Measurements from ENCODE around the gene BBS9. TPM values are rescaled to one million over a fixed set of nuclear protein-coding genes. Genes with fewer than 3 reads are reported as not detected.

The BBS9 gene
- total RNA-seq, 1 experiment from 2014 or later: 9.4 TPM

DNA sequence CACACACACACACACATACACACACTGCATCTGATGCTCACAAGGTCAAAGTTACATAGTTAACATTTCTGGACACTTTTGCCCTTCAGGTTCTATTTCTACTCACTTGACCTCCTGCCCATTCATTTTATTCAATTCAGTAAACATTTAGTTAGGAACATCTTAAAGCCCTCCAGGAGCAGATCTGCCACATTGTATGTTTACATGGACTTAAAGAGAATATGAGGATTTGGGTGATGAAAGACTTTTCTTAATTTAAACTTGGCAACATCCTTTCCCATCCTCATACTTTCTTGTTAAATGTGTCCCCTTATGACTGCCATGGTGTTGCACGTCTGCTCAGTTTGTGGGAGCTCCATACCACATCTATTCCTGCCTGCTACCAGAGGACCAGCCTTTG, 453.2 kb downstream of the BBS9 start:
- H3K36me3 Mint-ChIP-seq (ENCODE audit: insufficient read depth, unreplicated experiment): no peaks in the 10 kb centered on the region

DNA sequence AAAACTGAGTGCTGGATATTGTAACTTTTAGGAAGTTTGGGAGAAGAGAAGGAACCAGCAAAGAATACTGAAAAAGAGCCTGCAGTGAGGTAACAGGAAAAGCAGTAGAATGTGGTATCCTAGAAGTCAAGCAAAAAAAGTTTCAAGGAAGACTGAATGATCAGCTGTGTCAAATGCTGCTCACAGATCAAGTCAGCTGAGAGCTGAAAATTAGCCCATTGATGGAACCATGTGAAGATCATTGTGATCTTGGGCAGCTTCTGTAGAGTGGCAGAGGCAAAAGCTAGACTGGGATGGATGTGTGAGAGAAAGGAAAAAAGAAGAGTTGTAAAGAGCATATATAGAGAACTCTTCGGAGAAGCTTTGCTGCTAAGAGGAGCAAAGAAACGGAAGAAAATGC, 460.5 kb downstream of the BBS9 start:
- H3K9me3 Mint-ChIP-seq (ENCODE audit: low read depth, unreplicated experiment): no peaks in the 10 kb centered on the region
- no peaks in the 10 kb centered on the region for H3K36me3 Mint-ChIP-seq (ENCODE audit: insufficient read depth, unreplicated experiment)
- DNase-seq: no peak
- no peak overlapping the region for H3K4me3 Mint-ChIP-seq (ENCODE audit: low read depth, unreplicated experiment)
- H3K4me1 Mint-ChIP-seq (ENCODE audit: low read depth, unreplicated experiment): no peaks in the 10 kb centered on the region
- no peak overlapping the region for H3K27ac Mint-ChIP-seq (ENCODE audit: unreplicated experiment)
- no TSS peak for BruUV-seq (replicated peaks)
- CTCF ChIA-PET: interaction anchor here (0.7 kb wide), 1 partner anchor 468 kb away, joined by 6 read pairs; no protein-coding TSS in a partner anchor
- TF ChIP-seq, protein P1, sequence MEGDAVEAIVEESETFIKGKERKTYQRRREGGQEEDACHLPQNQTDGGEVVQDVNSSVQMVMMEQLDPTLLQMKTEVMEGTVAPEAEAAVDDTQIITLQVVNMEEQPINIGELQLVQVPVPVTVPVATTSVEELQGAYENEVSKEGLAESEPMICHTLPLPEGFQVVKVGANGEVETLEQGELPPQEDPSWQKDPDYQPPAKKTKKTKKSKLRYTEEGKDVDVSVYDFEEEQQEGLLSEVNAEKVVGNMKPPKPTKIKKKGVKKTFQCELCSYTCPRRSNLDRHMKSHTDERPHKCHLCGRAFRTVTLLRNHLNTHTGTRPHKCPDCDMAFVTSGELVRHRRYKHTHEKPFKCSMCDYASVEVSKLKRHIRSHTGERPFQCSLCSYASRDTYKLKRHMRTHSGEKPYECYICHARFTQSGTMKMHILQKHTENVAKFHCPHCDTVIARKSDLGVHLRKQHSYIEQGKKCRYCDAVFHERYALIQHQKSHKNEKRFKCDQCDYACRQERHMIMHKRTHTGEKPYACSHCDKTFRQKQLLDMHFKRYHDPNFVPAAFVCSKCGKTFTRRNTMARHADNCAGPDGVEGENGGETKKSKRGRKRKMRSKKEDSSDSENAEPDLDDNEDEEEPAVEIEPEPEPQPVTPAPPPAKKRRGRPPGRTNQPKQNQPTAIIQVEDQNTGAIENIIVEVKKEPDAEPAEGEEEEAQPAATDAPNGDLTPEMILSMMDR (IDR thresholded peaks at IDR 0.05; ENCODE audit: unreplicated experiment): no peak
- no peaks in the 10 kb centered on the region for H3K27me3 Mint-ChIP-seq (ENCODE audit: unreplicated experiment)
- intact Hi-C loops (cut with micrococcal nuclease; ENCODE audit: unreplicated experiment): no loop called here

More for the DNA sequence above, 453.2 kb downstream of the BBS9 start:
- intact Hi-C loops (cut with micrococcal nuclease; ENCODE audit: unreplicated experiment): no loop called here
- Mint-ChIP-seq H3K27me3 (ENCODE audit: unreplicated experiment) (no peaks in the 10 kb centered on the region), H3K4me3 (ENCODE audit: low read depth, unreplicated experiment) (no peak overlapping the region), H3K9me3 (ENCODE audit: low read depth, unreplicated experiment) (no peaks in the 10 kb centered on the region), H3K27ac (ENCODE audit: unreplicated experiment) (no peak overlapping the region), H3K4me1 (ENCODE audit: low read depth, unreplicated experiment) (no peaks in the 10 kb centered on the region)
- TF ChIP-seq, protein P1 (IDR thresholded peaks at IDR 0.05; ENCODE audit: unreplicated experiment): no peak
- BruUV-seq (replicated peaks): no TSS peak
- CTCF ChIA-PET: no interaction called here
- DNase-seq: no peak

DNA sequence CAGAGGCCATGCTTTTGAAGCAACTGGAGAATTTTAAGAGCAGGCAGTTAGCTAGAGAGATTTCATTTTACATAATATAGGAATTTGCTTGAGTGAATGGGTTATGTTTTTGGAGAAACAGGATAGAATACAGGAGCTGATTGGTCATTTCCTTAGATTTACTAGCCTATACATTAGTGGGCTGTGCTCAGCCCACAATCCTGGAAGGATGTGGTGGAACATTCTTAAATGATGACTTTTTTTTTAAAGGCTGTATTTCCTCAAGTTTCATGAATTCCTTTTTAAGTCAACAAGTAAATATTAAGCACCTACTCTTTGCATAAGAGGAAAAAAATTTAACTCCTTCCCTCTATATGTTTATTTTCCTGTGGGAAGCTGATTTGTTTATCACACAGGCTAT, 461.6 kb downstream of the BBS9 start:
- TF ChIP-seq, protein P1 (IDR thresholded peaks at IDR 0.05; ENCODE audit: unreplicated experiment): no peak
- CTCF ChIA-PET: no interaction called here
- DNase-seq: no peak
- intact Hi-C loops (cut with micrococcal nuclease; ENCODE audit: unreplicated experiment): no loop called here
- no peaks in the 10 kb centered on the region for H3K4me1 Mint-ChIP-seq (ENCODE audit: low read depth, unreplicated experiment)
- no peaks in the 10 kb centered on the region for H3K36me3 Mint-ChIP-seq (ENCODE audit: insufficient read depth, unreplicated experiment)
- H3K4me3 Mint-ChIP-seq (ENCODE audit: low read depth, unreplicated experiment): no peak overlapping the region
- H3K27ac Mint-ChIP-seq (ENCODE audit: unreplicated experiment): no peak overlapping the region
- BruUV-seq (replicated peaks): no TSS peak
- H3K9me3 Mint-ChIP-seq (ENCODE audit: low read depth, unreplicated experiment): no peaks in the 10 kb centered on the region
- no peaks in the 10 kb centered on the region for H3K27me3 Mint-ChIP-seq (ENCODE audit: unreplicated experiment)

DNA sequence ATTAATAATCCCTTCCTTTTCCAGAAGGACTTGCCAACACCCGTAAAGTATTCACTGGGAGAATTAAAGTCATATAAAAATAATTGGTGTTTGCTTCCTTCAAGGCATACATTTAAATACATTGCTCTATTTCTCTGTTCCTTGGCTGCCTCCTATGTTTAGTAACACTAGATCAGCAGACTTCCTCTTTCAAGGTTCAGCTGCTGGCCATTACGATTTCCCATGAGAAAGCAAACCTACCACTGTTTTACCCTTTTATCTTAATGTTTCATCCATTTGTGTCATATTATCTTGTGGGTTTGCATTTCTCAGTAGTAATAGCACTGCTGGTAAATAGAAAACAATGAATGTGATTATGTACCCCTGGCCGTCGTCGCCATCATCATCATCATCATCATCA, 462.1 kb downstream of the BBS9 start:
- intact Hi-C loops (cut with micrococcal nuclease; ENCODE audit: unreplicated experiment): no loop called here
- DNase-seq: no peak
- Mint-ChIP-seq H3K27me3 (ENCODE audit: unreplicated experiment) (no peaks in the 10 kb centered on the region), H3K36me3 (ENCODE audit: insufficient read depth, unreplicated experiment) (no peaks in the 10 kb centered on the region), H3K9me3 (ENCODE audit: low read depth, unreplicated experiment) (no peaks in the 10 kb centered on the region), H3K4me1 (ENCODE audit: low read depth, unreplicated experiment) (no peaks in the 10 kb centered on the region), H3K27ac (ENCODE audit: unreplicated experiment) (no peak overlapping the region), H3K4me3 (ENCODE audit: low read depth, unreplicated experiment) (no peak overlapping the region)
- TF ChIP-seq, protein P1 (IDR thresholded peaks at IDR 0.05; ENCODE audit: unreplicated experiment): no peak
- no TSS peak for BruUV-seq (replicated peaks)
- CTCF ChIA-PET: no interaction called here

Data from Calu3 (cell line).